Measurements from ENCODE around the gene GSDMA. TPM values are rescaled to one million over a fixed set of nuclear protein-coding genes. Genes with fewer than 3 reads are reported as not detected.

Gene GSDMA
- total RNA-seq, 8 experiments from 2014 or later = 0.09 to 0.33 (median 0.17) TPM; not detected in 5

DNA sequence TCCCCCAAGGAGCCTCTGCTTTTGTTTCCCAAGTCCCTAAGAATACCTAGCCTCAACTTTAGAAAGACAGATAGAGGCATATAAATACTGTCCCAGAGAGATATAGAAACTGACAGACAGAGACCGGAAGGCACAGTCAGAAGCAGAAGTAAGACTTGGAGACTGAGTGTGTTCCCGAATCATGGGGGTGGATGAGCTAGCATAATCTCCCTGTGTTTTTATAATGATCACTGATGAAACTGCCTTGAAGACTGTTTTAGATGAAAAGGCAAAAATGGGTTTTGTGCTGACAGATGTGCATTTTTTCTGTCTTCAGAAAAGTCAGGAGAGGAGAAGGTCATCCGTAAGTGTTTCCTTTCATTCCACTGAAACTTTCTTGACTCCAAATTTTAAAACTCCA is 9.5 kb downstream of the GSDMA start:
- ATAC-seq (replicated peaks in 6 of 8) = no peak
- WGBS, 10 experiments = 0 to 70% (median 46%) methylated on average over 1 to 3 of the region's 3 CpGs; no CpG with 5 or more reads in 2 of the 10 experiments
- no peaks in the 10 kb centered on the region for H3K4me1 ChIP-seq (replicated peaks in 1 of 2)
- in situ Hi-C loops (cut with MboI; ENCODE audit: low pct_unique_long_range_greater_than_20kb in 2 of 9, low sequenced_read_pairs in 9 of 9, unreplicated experiment in 9 of 9) = no loop called here
- H3K27ac ChIP-seq = no peak overlapping the region
- H3K4me3 ChIP-seq = no peak overlapping the region

GRCh38 chr17:39973496-39973895 is 10.7 kb downstream of the GSDMA start:
- in situ Hi-C loops (cut with MboI; ENCODE audit: low pct_unique_long_range_greater_than_20kb in 2 of 9, low sequenced_read_pairs in 9 of 9, unreplicated experiment in 9 of 9) = no loop called here
- H3K4me1 ChIP-seq (replicated peaks in 1 of 2) = no peaks in the 10 kb centered on the region
- WGBS, 10 experiments = 100% methylated on average over 1 of the region's 2 CpGs; no CpG with 5 or more reads in 9 of the 10 experiments

DNA sequence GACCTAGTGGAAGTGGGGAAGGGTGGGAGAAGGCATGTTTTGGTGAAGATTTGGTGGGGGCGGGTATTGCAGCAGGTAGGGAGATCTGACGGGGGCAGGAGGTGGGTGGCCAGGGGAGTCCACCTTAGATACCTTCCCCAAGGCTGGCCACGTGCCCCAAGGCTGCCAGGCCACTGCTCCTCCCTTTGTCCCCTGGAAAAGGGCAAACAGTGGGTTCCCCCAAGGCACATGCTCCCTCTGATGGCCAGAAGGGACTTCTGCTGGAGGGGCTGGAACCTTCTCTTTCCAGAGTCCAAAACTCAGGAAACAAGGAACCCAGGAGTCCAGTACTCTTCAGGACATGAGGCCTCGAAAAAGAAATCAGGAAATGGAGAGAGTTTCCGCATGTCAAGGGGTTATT is 11.6 kb downstream of the GSDMA start:
- in situ Hi-C loops (cut with MboI; ENCODE audit: low pct_unique_long_range_greater_than_20kb in 2 of 9, low sequenced_read_pairs in 9 of 9, unreplicated experiment in 9 of 9) = no loop called here
- Histone ChIP-seq H3K4me3 (no peak overlapping the region), H3K27ac (no peak overlapping the region), H3K4me1 (replicated peaks in 1 of 2) (peaks cover 0 to under 1% of the 10 kb centered on the region in 2 donors)
- no peak for ATAC-seq (replicated peaks in 6 of 8)
- WGBS, 10 experiments = 0 to 100% (median 86%) methylated on average over 1 of the region's 5 CpGs; no CpG with 5 or more reads in 7 of the 10 experiments

More at GRCh38 chr17:39973496-39973895, 10.7 kb downstream of the GSDMA start:
- no peak for ATAC-seq (replicated peaks in 6 of 8)
- H3K27ac ChIP-seq = no peak overlapping the region
- no peak overlapping the region for H3K4me3 ChIP-seq

DNA sequence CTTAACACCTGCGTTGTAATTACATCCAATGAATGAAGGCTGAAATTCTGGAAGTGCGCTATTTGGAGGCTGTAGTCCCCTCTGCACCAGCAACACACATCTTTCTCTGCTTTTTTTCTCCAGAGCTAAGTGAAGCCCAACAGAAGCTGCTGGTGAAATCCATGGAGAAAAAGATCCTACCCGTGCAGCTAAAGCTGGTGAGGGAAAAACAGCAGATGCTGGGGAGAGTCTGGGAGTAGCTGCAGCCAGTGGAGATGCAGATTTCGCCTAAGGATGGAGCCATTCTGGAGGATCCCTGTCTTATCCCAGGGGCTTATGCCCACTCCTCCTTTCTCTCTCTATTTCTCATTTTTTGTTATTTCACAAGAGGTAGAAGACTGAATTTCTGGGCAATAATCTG is 13.0 kb downstream of the GSDMA start:
- H3K27ac ChIP-seq = no peak overlapping the region
- H3K4me1 ChIP-seq (replicated peaks in 1 of 2) = peaks cover 0 to 5% of the 10 kb centered on the region in 2 donors
- H3K4me3 ChIP-seq = no peak overlapping the region
- no peak for ATAC-seq (replicated peaks in 6 of 8)
- in situ Hi-C loops (cut with MboI; ENCODE audit: low pct_unique_long_range_greater_than_20kb in 2 of 9, low sequenced_read_pairs in 9 of 9, unreplicated experiment in 9 of 9) = no loop called here
- WGBS, 10 experiments = 31 to 100% (median 63%) methylated on average over 1 to 3 of the region's 4 CpGs; no CpG with 5 or more reads in 3 of the 10 experiments

GRCh38 chr17:39979016-39979670 is 16.3 kb downstream of the GSDMA start:
- H3K4me3 ChIP-seq = no peak overlapping the region
- ATAC-seq (replicated peaks in 6 of 8) = no peak
- in situ Hi-C loops (cut with MboI; ENCODE audit: low pct_unique_long_range_greater_than_20kb in 2 of 9, low sequenced_read_pairs in 9 of 9, unreplicated experiment in 9 of 9) = no loop called here
- H3K4me1 ChIP-seq (replicated peaks in 1 of 2) = peaks cover 5 to 14% of the 10 kb centered on the region in 2 donors
- no peak overlapping the region for H3K27ac ChIP-seq
- WGBS, 10 experiments = 10 to 100% (median 67%) methylated on average over 1 to 5 of the region's 5 CpGs

DNA sequence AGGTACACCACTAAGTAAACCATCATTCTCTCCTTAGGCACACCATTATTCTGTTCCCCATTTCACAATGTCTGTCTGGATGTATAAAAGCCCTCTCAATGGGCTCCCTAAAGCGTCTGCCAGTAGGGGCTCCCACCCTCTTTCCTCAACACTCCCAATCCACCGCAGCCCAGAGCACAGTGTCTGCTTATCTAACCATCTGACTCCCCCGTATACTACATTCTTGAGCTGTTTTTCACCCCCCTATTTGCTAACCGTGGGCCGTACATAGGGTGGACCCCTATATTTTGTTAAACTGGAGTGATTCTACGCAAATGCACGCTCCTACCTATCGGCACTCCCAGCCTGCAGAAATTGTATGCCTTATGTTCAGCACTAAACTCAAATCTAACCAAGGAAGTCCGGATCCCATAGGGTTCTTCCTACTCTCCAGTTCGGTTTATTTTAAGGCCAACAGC is 17.1 kb downstream of the GSDMA start:
- peak; percentile 11 to 38 (median 28) for ATAC-seq (replicated peaks in 6 of 8)
- peak overlapping the region; percentile 38 to 96 (median 90) for H3K4me3 ChIP-seq
- H3K4me1 ChIP-seq (replicated peaks in 1 of 2) = peaks cover 5 to 14% of the 10 kb centered on the region in 2 donors
- in situ Hi-C loops (cut with MboI; ENCODE audit: low pct_unique_long_range_greater_than_20kb in 2 of 9, low sequenced_read_pairs in 9 of 9, unreplicated experiment in 9 of 9) = no loop called here
- 0 to 7% (median 1%) methylated on average over 2 to 9 of the region's 10 CpGs; no CpG with 5 or more reads in 5 of the 10 experiments for WGBS, 10 experiments
- H3K27ac ChIP-seq = peak overlapping the region in 1 of 2 donors; percentile 4

- WGBS, 10 experiments = 0 to 8% (median 0%) methylated on average over 1 to 23 of the region's 84 CpGs; no CpG with 5 or more reads in 2 of the 10 experiments
- Histone ChIP-seq H3K4me3 (peak within 1 kb of the TSS; percentile 63 to 96 (median 90)), H3K4me1 (replicated peaks in 1 of 2) (peaks cover 5 to 14% of the 10 kb centered on the region in 2 donors), H3K27ac (peak within 1 kb of the TSS; percentile 95 to 96)
- in situ Hi-C loops (cut with MboI; ENCODE audit: low pct_unique_long_range_greater_than_20kb in 2 of 9, low sequenced_read_pairs in 9 of 9, unreplicated experiment in 9 of 9) = no loop called here
- ATAC-seq (replicated peaks in 6 of 8) = peak; percentile 89 to 96 (median 94)
Observed at GRCh38 chr17:39980351-39981206, 17.8 kb downstream of the GSDMA start, which contains the start of gene PSMD3. PSMD3 (plus strand) TSS chr17:39980807; CDS start chr17:39980971, 164 bp downstream.

DNA sequence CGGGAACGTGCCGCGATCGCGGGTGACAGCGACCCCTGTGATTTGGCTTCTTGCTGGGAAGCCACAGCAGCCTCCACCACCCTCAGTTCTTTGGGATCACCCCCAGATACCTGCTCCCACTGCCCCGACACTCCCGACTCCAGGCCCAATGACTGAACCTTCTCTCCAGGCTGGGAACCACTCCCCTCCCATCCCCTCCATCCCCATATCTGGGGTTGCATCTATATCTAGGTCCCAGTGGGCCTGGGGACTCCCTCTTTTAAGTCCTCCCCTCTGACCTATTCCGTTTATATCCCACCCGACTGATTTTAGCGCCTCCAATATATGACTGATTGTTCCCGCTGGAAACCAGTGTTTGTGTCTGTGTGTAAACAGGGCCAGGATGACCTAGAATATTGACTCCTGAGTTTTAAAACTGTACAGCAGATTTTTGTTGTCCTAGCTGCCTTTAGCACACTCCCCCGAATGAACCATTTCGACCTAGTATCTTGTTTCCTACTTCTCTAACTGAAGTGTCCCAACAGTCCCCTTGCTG is 18.5 kb downstream of the GSDMA start:
- WGBS, 10 experiments = 0 to 17% (median 0%) methylated on average over 1 to 5 of the region's 15 CpGs; no CpG with 5 or more reads in 2 of the 10 experiments
- peak overlapping the region; percentile 63 to 96 (median 90) for H3K4me3 ChIP-seq
- ATAC-seq (replicated peaks in 6 of 8) = peak in 2 of 8 experiments; percentile 1 to 2
- peaks cover 5 to 14% of the 10 kb centered on the region in 2 donors for H3K4me1 ChIP-seq (replicated peaks in 1 of 2)
- in situ Hi-C loops (cut with MboI; ENCODE audit: low pct_unique_long_range_greater_than_20kb in 2 of 9, low sequenced_read_pairs in 9 of 9, unreplicated experiment in 9 of 9) = no loop called here
- peak overlapping the region; percentile 95 to 96 for H3K27ac ChIP-seq

GRCh38 chr17:39981766-39982375 is 19.1 kb downstream of the GSDMA start:
- no peak overlapping the region for H3K27ac ChIP-seq
- peak overlapping the region; percentile 63 to 96 (median 90) for H3K4me3 ChIP-seq
- WGBS, 10 experiments = 0 to 61% (median 31%) methylated on average over 1 to 7 of the region's 7 CpGs
- H3K4me1 ChIP-seq (replicated peaks in 1 of 2) = peaks cover 5 to 14% of the 10 kb centered on the region in 2 donors
- ATAC-seq (replicated peaks in 6 of 8) = no peak
- in situ Hi-C loops (cut with MboI; ENCODE audit: low pct_unique_long_range_greater_than_20kb in 2 of 9, low sequenced_read_pairs in 9 of 9, unreplicated experiment in 9 of 9) = no loop called here

GRCh38 chr17:39988206-39988810 is 25.5 kb downstream of the GSDMA start:
- 60 to 100% (median 86%) methylated on average over 1 to 11 of the region's 11 CpGs; no CpG with 5 or more reads in 1 of the 10 experiments for WGBS, 10 experiments
- H3K4me3 ChIP-seq = no peak overlapping the region
- in situ Hi-C loops (cut with MboI; ENCODE audit: low pct_unique_long_range_greater_than_20kb in 2 of 9, low sequenced_read_pairs in 9 of 9, unreplicated experiment in 9 of 9) = no loop called here
- no peaks in the 10 kb centered on the region for H3K4me1 ChIP-seq (replicated peaks in 1 of 2)
- H3K27ac ChIP-seq = no peak overlapping the region
- no peak for ATAC-seq (replicated peaks in 6 of 8)

GRCh38 chr17:39994448-39994847 is 31.6 kb downstream of the GSDMA start:
- H3K27ac ChIP-seq = no peak overlapping the region
- no peak for ATAC-seq (replicated peaks in 6 of 8)
- H3K4me3 ChIP-seq = no peak overlapping the region
- no peaks in the 10 kb centered on the region for H3K4me1 ChIP-seq (replicated peaks in 1 of 2)
- in situ Hi-C loops (cut with MboI; ENCODE audit: low pct_unique_long_range_greater_than_20kb in 2 of 9, low sequenced_read_pairs in 9 of 9, unreplicated experiment in 9 of 9) = no loop called here
- WGBS, 10 experiments = 95 to 100% (median 100%) methylated on average over 1 to 9 of the region's 11 CpGs; no CpG with 5 or more reads in 3 of the 10 experiments

DNA sequence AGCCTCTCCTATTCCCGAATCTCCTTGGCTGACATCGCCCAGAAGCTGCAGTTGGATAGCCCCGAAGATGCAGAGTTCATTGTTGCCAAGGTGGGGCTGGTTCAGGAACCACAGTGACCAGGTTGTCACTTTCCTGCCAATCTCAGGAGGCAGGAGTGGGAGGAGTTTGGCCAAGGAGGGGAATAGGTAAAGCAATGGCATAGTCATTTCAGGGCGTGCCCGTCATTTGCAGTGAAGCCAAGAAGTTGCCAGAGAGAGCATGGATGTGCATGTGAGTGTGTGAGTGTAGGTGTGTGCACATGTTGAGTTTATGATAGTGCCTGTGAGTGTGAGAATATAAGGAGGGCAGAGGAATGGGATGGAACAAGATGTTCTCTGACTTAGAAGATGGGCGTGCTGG is 32.6 kb downstream of the GSDMA start:
- in situ Hi-C loops (cut with MboI; ENCODE audit: low pct_unique_long_range_greater_than_20kb in 2 of 9, low sequenced_read_pairs in 9 of 9, unreplicated experiment in 9 of 9) = no loop called here
- Histone ChIP-seq H3K4me1 (replicated peaks in 1 of 2) (no peaks in the 10 kb centered on the region), H3K27ac (no peak overlapping the region), H3K4me3 (no peak overlapping the region)
- WGBS, 10 experiments = 80 to 96% (median 89%) methylated on average over 1 to 4 of the region's 6 CpGs; no CpG with 5 or more reads in 6 of the 10 experiments
- no peak for ATAC-seq (replicated peaks in 6 of 8)

All from motor neuron (in vitro differentiated cells).